Brain microvascular endothelial cell (primary cell): ENCODE results near the gene TSPAN17.

ENCODE experiments used
- DNase-seq: peaks from one replicate; pipeline ENCODE4 v3.0.0-alpha.2; 2020
- H3K27ac ChIP-seq: fragments of 250-450 bp; sonication (Bioruptor Pico); 2 replicates; pipeline ENCODE4 v1.5.1; 2020; ENCODE audit warnings: mild to moderate bottlenecking, moderate library complexity
- H3K27me3 ChIP-seq: fragments of 250-450 bp; sonication (Bioruptor Pico); replicated peaks from 2 replicates; pipeline ENCODE4 v1.5.1; 2020; ENCODE audit warnings: mild to moderate bottlenecking
- H3K36me3 ChIP-seq: fragments of 250-450 bp; sonication (Bioruptor Pico); replicated peaks from 2 replicates; pipeline ENCODE4 v1.5.1; 2020; ENCODE audit warnings: mild to moderate bottlenecking
- H3K4me3 ChIP-seq: 2 replicates; pipeline ENCODE4 v1.5.1; 2011; ENCODE audit warnings: low read depth, mild to moderate bottlenecking, control low read depth, low read length, moderate library complexity
- CTCF ChIP-seq: IDR thresholded peaks from 2 replicates; pipeline ENCODE4 v1.5.1; 2011; ENCODE audit warnings: low read depth, mild to moderate bottlenecking, moderate library complexity, low read length, control low read depth, inconsistent platforms; ENCODE audit errors: missing control alignments
- in situ Hi-C: cut with HindIII; loops from 2 replicates; pipeline ENCODE4 v1.10.0; 2017; ENCODE audit warnings: low sequenced_read_pairs, low pct_ligation_motif_present

The TSPAN17 gene

GRCh38 chr5:176625966-176626875 is 21.1 kb upstream of the TSPAN17 start:
- Histone ChIP-seq H3K27ac (no peak overlapping the region), H3K36me3 (no peaks in the 10 kb centered on the region), H3K27me3 (peaks cover 22% of the 10 kb centered on the region), H3K4me3 (no peak overlapping the region)
- no peak for DNase-seq
- no peak for TF ChIP-seq CTCF
- in situ Hi-C loops = no loop called here

- in situ Hi-C loops = no loop called here
- Histone ChIP-seq H3K27ac (no peak overlapping the region), H3K36me3 (no peaks in the 10 kb centered on the region), H3K27me3 (peaks cover 26% of the 10 kb centered on the region), H3K4me3 (no peak overlapping the region)
- no peak for TF ChIP-seq CTCF
- no peak for DNase-seq
Observed at GRCh38 chr5:176626876-176627236, 20.4 kb upstream of the TSPAN17 start.

GRCh38 chr5:176627582-176627981 is 19.7 kb upstream of the TSPAN17 start:
- no peak for TF ChIP-seq CTCF
- in situ Hi-C loops = no loop called here

GRCh38 chr5:176628406-176629228 is 18.7 kb upstream of the TSPAN17 start:
- Histone ChIP-seq H3K27me3 (peaks cover 32% of the 10 kb centered on the region), H3K36me3 (no peaks in the 10 kb centered on the region), H3K27ac (no peak overlapping the region), H3K4me3 (no peak overlapping the region)
- in situ Hi-C loops = no loop called here
- TF ChIP-seq CTCF = no peak
- no peak for DNase-seq

More at GRCh38 chr5:176627582-176627981, 19.7 kb upstream of the TSPAN17 start:
- no peak overlapping the region for H3K27ac ChIP-seq
- no peak for DNase-seq
- H3K27me3 ChIP-seq = peaks cover 26% of the 10 kb centered on the region
- no peak overlapping the region for H3K4me3 ChIP-seq
- no peaks in the 10 kb centered on the region for H3K36me3 ChIP-seq

GRCh38 chr5:176629317-176629852 is 17.9 kb upstream of the TSPAN17 start:
- no peak for DNase-seq
- in situ Hi-C loops = no loop called here
- Histone ChIP-seq H3K4me3 (no peak overlapping the region), H3K27me3 (peaks cover 35% of the 10 kb centered on the region), H3K36me3 (no peaks in the 10 kb centered on the region), H3K27ac (no peak overlapping the region)
- TF ChIP-seq CTCF = no peak
